SU-DHL-6 (cell line): ENCODE measurements around the gene NDUFB11.

Experiments used
- EZH2phosphoT487 ChIP-seq: fragments of 200-600 bp; sonication (generic), shearing (Covaris generic); conservative IDR thresholded peaks from 2 replicates; pipeline ENCODE4 v1.6.1; 2018; ENCODE audit warnings: mild to moderate bottlenecking, antibody characterized with exemption, low read length, moderate library complexity, mixed read lengths
- TF ChIP-seq, protein P1 (sequence below): fragments of 200-600 bp; sonication (generic); IDR thresholded peaks from one replicate; pipeline ENCODE4 v1.5.1; 2017; ENCODE audit warnings: antibody characterized with exemption, mild to moderate bottlenecking, low read length, moderate library complexity; ENCODE audit not compliant: insufficient read depth, poor library complexity, severe bottlenecking

DNA sequence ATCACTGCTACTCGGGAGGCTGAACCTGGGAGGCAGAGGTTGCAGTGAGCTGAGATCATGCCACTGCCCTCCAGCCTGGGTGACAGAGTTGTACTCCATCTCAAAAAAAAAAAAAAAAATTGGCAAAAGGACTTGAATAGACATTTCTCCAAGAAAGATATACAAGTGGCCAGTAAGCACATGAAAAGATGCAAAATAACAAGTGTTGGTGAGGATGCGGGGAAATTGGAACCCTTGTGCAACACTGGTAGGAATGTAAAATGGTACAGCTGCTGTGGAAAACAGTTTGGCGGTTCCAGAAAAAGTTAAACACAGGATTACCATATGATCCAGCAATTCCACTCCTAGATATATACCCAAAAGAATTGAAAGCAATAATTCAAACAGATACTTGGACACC is 19.9 kb upstream of the NDUFB11 start:
- TF ChIP-seq, protein P1, sequence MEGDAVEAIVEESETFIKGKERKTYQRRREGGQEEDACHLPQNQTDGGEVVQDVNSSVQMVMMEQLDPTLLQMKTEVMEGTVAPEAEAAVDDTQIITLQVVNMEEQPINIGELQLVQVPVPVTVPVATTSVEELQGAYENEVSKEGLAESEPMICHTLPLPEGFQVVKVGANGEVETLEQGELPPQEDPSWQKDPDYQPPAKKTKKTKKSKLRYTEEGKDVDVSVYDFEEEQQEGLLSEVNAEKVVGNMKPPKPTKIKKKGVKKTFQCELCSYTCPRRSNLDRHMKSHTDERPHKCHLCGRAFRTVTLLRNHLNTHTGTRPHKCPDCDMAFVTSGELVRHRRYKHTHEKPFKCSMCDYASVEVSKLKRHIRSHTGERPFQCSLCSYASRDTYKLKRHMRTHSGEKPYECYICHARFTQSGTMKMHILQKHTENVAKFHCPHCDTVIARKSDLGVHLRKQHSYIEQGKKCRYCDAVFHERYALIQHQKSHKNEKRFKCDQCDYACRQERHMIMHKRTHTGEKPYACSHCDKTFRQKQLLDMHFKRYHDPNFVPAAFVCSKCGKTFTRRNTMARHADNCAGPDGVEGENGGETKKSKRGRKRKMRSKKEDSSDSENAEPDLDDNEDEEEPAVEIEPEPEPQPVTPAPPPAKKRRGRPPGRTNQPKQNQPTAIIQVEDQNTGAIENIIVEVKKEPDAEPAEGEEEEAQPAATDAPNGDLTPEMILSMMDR: no peak
- no peak for TF ChIP-seq EZH2phosphoT487
